Body of pancreas (tissue), 4 donors: ENCODE results near the gene DCAF11.

Source experiments
- POLR2A ChIP-seq, 3 donors: fragments of 450-650 bp; IDR thresholded peaks; one replicate each; pipeline ENCODE4 v1.6.1; 2016; ENCODE audit warnings: antibody characterized with exemption in 3 of 3, mild to moderate bottlenecking in 2 of 3
- TF ChIP-seq, protein P1 (sequence below), 7 experiments: fragments of 450-650 bp in 4 of 7; fragments of 200-600 bp in 3 of 7; sonication (generic) in 3 of 7; IDR thresholded peaks; one replicate each; pipeline ENCODE4 v1.5.1; 2016 to 2019; ENCODE audit warnings: antibody characterized with exemption in 7 of 7

DNA sequence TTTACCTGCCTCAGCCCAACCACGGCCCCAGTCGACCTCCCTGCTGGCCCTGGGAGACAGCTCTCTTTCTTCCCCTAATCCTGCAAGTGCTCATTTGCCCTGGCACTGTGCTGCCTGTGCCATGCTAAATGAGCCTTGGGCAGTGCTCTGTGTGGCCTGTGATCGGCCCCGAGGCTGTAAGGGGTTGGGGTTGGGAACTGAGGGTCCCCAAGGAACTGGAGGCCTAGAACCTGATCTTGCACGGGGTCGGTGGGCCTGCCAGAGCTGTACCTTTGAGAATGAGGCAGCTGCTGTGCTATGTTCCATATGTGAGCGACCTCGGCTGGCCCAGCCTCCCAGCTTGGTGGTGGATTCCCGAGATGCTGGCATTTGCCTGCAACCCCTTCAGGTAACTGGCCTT lies 35.5 kb downstream of the DCAF11 start:
- TF ChIP-seq, protein P1, sequence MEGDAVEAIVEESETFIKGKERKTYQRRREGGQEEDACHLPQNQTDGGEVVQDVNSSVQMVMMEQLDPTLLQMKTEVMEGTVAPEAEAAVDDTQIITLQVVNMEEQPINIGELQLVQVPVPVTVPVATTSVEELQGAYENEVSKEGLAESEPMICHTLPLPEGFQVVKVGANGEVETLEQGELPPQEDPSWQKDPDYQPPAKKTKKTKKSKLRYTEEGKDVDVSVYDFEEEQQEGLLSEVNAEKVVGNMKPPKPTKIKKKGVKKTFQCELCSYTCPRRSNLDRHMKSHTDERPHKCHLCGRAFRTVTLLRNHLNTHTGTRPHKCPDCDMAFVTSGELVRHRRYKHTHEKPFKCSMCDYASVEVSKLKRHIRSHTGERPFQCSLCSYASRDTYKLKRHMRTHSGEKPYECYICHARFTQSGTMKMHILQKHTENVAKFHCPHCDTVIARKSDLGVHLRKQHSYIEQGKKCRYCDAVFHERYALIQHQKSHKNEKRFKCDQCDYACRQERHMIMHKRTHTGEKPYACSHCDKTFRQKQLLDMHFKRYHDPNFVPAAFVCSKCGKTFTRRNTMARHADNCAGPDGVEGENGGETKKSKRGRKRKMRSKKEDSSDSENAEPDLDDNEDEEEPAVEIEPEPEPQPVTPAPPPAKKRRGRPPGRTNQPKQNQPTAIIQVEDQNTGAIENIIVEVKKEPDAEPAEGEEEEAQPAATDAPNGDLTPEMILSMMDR (IDR thresholded peaks at IDR 0.05) = no peak
- no peak for TF ChIP-seq POLR2A (IDR thresholded peaks at IDR 0.05)
